PC-9 (cell line): ENCODE data around the gene BBIP1.

Experiments
- CTCF ChIP-seq: fragments of 200-600 bp; sonication (generic); conservative IDR thresholded peaks from 2 replicates; pipeline ENCODE4 v1.6.1; 2017; ENCODE audit warnings: mixed run types, antibody characterized with exemption, mild to moderate bottlenecking, moderate library complexity
- EZH2 ChIP-seq: fragments of 200-600 bp; sonication (generic); IDR thresholded peaks from 2 replicates; pipeline ENCODE4 v1.8.0; 2017; ENCODE audit warnings: antibody characterized with exemption, low read depth

GRCh38 chr10:110860576-110861241, 58.3 kb downstream of the BBIP1 start:
- TF ChIP-seq EZH2 (no peak), CTCF (no peak)
